ENCODE data around the gene SLC1A5.
A peak's percentile ranks its signal among the peaks of the same experiment; 100 is the strongest.

SLC1A5 gene

GRCh38 chr19:46741447-46741846, 46.9 kb downstream of the SLC1A5 start:
- no peak for DNase-seq

GRCh38 chr19:46739290-46739771, 49.1 kb downstream of the SLC1A5 start:
- DNase-seq, result no peak

GRCh38 chr19:46737761-46738171, 50.6 kb downstream of the SLC1A5 start:
- no peak for DNase-seq

GRCh38 chr19:46737298-46737654, 51.1 kb downstream of the SLC1A5 start:
- no peak for DNase-seq

- DNase-seq, result no peak
Observed at GRCh38 chr19:46736531-46737297, 51.7 kb downstream of the SLC1A5 start.

- DNase-seq, result no peak
Observed at GRCh38 chr19:46733690-46734292, 54.6 kb downstream of the SLC1A5 start.

GRCh38 chr19:46732966-46733689, 55.3 kb downstream of the SLC1A5 start:
- no peak for DNase-seq

GRCh38 chr19:46732172-46732938, 56.0 kb downstream of the SLC1A5 start:
- DNase-seq, result no peak

- no peak for DNase-seq
Observed at GRCh38 chr19:46731584-46731983, 56.8 kb downstream of the SLC1A5 start.

- DNase-seq, result no peak
Observed at GRCh38 chr19:46731007-46731501, 57.3 kb downstream of the SLC1A5 start.

- no peak for DNase-seq
Observed at GRCh38 chr19:46730595-46730994, 57.8 kb downstream of the SLC1A5 start.

- no peak for DNase-seq
Observed at GRCh38 chr19:46730187-46730586, 58.2 kb downstream of the SLC1A5 start.

GRCh38 chr19:46729696-46730095, 58.7 kb downstream of the SLC1A5 start:
- no peak for DNase-seq

GRCh38 chr19:46728693-46729339, 59.6 kb downstream of the SLC1A5 start:
- peak; percentile 23 for DNase-seq

GRCh38 chr19:46728208-46728607, 60.2 kb downstream of the SLC1A5 start:
- no peak for DNase-seq

- DNase-seq, result no peak
Observed at GRCh38 chr19:46727757-46728156, 60.6 kb downstream of the SLC1A5 start.

GRCh38 chr19:46726971-46727501, 61.4 kb downstream of the SLC1A5 start:
- DNase-seq, result no peak

GRCh38 chr19:46726551-46726950, 61.8 kb downstream of the SLC1A5 start:
- no peak for DNase-seq

GRCh38 chr19:46725859-46726393, 62.5 kb downstream of the SLC1A5 start:
- DNase-seq, result no peak

GRCh38 chr19:46725036-46725820, 63.2 kb downstream of the SLC1A5 start:
- no peak for DNase-seq
